A549 (cell line): ENCODE data around the gene UCP3. TPM values are rescaled to one million over a fixed set of nuclear protein-coding genes. Genes with fewer than 3 reads are reported as not detected.

Experiments
- ATAC-seq, 2 experiments: fragments of 200-7000 bp in 1 of 2; fragments of >200 bp in 1 of 2; cut with Nextera tagmentation in 1 of 2; cut with Tn5 transposase in 1 of 2; 3 replicates each; pipeline versions ENCODE4 v1.8.0 to v1.9.1; 2018 to 2020; ENCODE audit warnings: mild to moderate bottlenecking in 1 of 2, moderate library complexity in 1 of 2
- CTCF ChIA-PET: fragments of 300-600 bp; sonication (Branson Sonifier 250); formaldehyde crosslinking; extraction: SDS; loops from one replicate; lab custom pipeline; 2021; ENCODE audit warnings: antibody characterized with exemption, inconsistent platforms; lab: Yijun Ruan, JAX
- POLR2A ChIA-PET: fragments of 350-600 bp; formaldehyde crosslinking; extraction: SDS; loops from one replicate; lab custom pipeline; 2021; ENCODE audit warnings: antibody characterized with exemption, inconsistent platforms; lab: Yijun Ruan, JAX
- DNase-seq, 2 experiments: peaks; one replicate each; pipeline versions ENCODE4 v3.0.0 to v3.0.0-alpha.2; 2011 to 2016; ENCODE audit warnings: low read depth in 1 of 2, low spot score in 1 of 2
- FAIRE-seq: peaks from 2 replicates; lab custom pipeline; 2011; peaks lifted over from hg19 to GRCh38; lab: Jason Lieb, UNC
- H3K27ac ChIP-seq, 2 experiments: fragments of >200 bp; sonication (Bioruptor Twin); formaldehyde crosslinking; 3 replicates each; pipeline ENCODE4 v1.5.1; 2016 to 2017
- H3K4me1 ChIP-seq: fragments of >200 bp; sonication (Bioruptor Twin); formaldehyde crosslinking; 3 replicates; pipeline ENCODE4 v1.6.1; 2016
- H3K4me2 ChIP-seq: fragments of >200 bp; sonication (Bioruptor Twin); formaldehyde crosslinking; 3 replicates; pipeline ENCODE4 v1.6.1; 2016
- H3K4me3 ChIP-seq: fragments of >200 bp; sonication (Bioruptor Twin); formaldehyde crosslinking; 3 replicates; pipeline ENCODE4 v1.5.1; 2016
- H3K9me3 ChIP-seq: fragments of >200 bp; sonication (Bioruptor Twin); formaldehyde crosslinking; 3 replicates; pipeline ENCODE4 v1.6.1; 2016
- CBX8 ChIP-seq: fragments of 200-600 bp; sonication (generic); IDR thresholded peaks from 2 replicates; pipeline ENCODE4 v1.6.1; 2016
- EP300 ChIP-seq, 2 experiments: fragments of >200 bp; sonication (Bioruptor Twin); formaldehyde crosslinking; IDR thresholded peaks; 2 replicates in 1 of 2; 3 replicates in 1 of 2; pipeline ENCODE4 v1.6.1; 2016 to 2017
- ESRRA ChIP-seq: fragments of 150-350 bp; IDR thresholded peaks from 2 replicates; pipeline ENCODE4 v1.6.1; 2014; ENCODE audit warnings: mild to moderate bottlenecking, low read length, borderline replicate concordance
- FOSL2 ChIP-seq, 2 experiments: fragments of 450-650 bp in 1 of 2; fragments of >200 bp in 1 of 2; sonication (Bioruptor Twin) in 1 of 2; formaldehyde crosslinking; IDR thresholded peaks; 2 replicates each; pipeline versions ENCODE4 v1.5.0 to v1.6.1; 2016 to 2020; ENCODE audit warnings: mild to moderate bottlenecking in 1 of 2, moderate library complexity in 1 of 2
- FOXS1 ChIP-seq: fragments of 250-450 bp; sonication (Bioruptor Pico); IDR thresholded peaks from 2 replicates; pipeline ENCODE4 v1.5.0; 2020; ENCODE audit warnings: mild to moderate bottlenecking, moderate library complexity
- HOXB13 ChIP-seq: fragments of 250-450 bp; sonication (Bioruptor Pico); IDR thresholded peaks from 2 replicates; pipeline ENCODE4 v1.5.0; 2020; ENCODE audit warnings: low read depth, mild to moderate bottlenecking, moderate library complexity
- MAFK ChIP-seq: fragments of 450-650 bp; IDR thresholded peaks from 2 replicates; pipeline ENCODE4 v1.6.1; 2014; ENCODE audit not compliant: partially characterized antibody
- MYC ChIP-seq: IDR thresholded peaks from 2 replicates; pipeline ENCODE4 v1.6.1; 2012; ENCODE audit warnings: mild to moderate bottlenecking, inconsistent platforms, low read length, improper control_type of control experiment, borderline replicate concordance
- NFE2L2 ChIP-seq: fragments of 150-350 bp; conservative IDR thresholded peaks from 2 replicates; pipeline ENCODE4 v1.6.1; 2014; ENCODE audit warnings: low read length
- NR3C1 ChIP-seq: fragments of >200 bp; sonication (Bioruptor Twin); formaldehyde crosslinking; IDR thresholded peaks from 3 replicates; pipeline ENCODE4 v1.6.1; 2017
- POLR2AphosphoS2 ChIP-seq: conservative IDR thresholded peaks from 2 replicates; pipeline ENCODE4 v1.6.1; 2012; ENCODE audit warnings: low read length, improper control_type of control experiment, inconsistent platforms
- RFX5 ChIP-seq: fragments of 450-650 bp; IDR thresholded peaks from 2 replicates; pipeline ENCODE4 v1.7.1; 2014; ENCODE audit warnings: antibody characterized with exemption, mild to moderate bottlenecking, moderate library complexity
- SMC3 ChIP-seq: fragments of >200 bp; sonication (Bioruptor Twin); formaldehyde crosslinking; IDR thresholded peaks from 3 replicates; pipeline ENCODE4 v1.6.1; 2018; ENCODE audit warnings: inconsistent platforms
- SREBF2 ChIP-seq: fragments of 450-650 bp; IDR thresholded peaks from 2 replicates; pipeline ENCODE4 v1.6.1; 2014; ENCODE audit warnings: mild to moderate bottlenecking, moderate library complexity
- TP53 ChIP-seq: fragments of 250-450 bp; sonication (Bioruptor Pico); IDR thresholded peaks from 2 replicates; pipeline ENCODE4 v1.5.0; 2021; ENCODE audit warnings: mild to moderate bottlenecking, moderate library complexity
- ZFP36 ChIP-seq: fragments of 450-650 bp; IDR thresholded peaks from 2 replicates; pipeline ENCODE4 v1.6.1; 2014; ENCODE audit warnings: borderline replicate concordance; ENCODE audit not compliant: partially characterized antibody
- ZNF302 ChIP-seq: fragments of 250-450 bp; sonication (Bioruptor Pico); IDR thresholded peaks from 2 replicates; pipeline ENCODE4 v1.9.0; 2021; ENCODE audit warnings: inconsistent platforms, mild to moderate bottlenecking, moderate library complexity
- ZSCAN20 ChIP-seq: fragments of 250-450 bp; sonication (Bioruptor Pico); IDR thresholded peaks from 2 replicates; pipeline ENCODE4 v1.8.0; 2022; ENCODE audit warnings: mild to moderate bottlenecking, moderate library complexity
- WGBS: methylation state at CpG from one replicate; pipeline ENCODE4 v1.1.6; 2017; ENCODE audit errors: missing lambda C conversion rate; 5-methylcytosine and 5-hydroxymethylcytosine counted together
- polyA plus RNA-seq, 4 experiments: library from polyadenylated mRNA; depleted of rRNA in 3 of 4; stranded (reverse); fragments of >200 nt; fragmentation: RNase III in 1 of 4; extraction: RNeasy Plus Mini Kit Qiagen cat#74134 plus additional on column Dnase treatment in 1 of 4; gene quantifications; 2 replicates in 3 of 4; 3 replicates in 1 of 4; pipeline ENCODE4 v1.2.3, GENCODE V29; 2011 to 2017
- TF ChIP-seq, protein P1 (sequence below): IDR thresholded peaks from 2 replicates; pipeline ENCODE4 v1.6.1; 2012
- TF ChIP-seq, protein P2 (sequence below): fragments of 450-650 bp; IDR thresholded peaks from 2 replicates; pipeline ENCODE4 v1.6.1; 2014; ENCODE audit warnings: antibody characterized with exemption
- TF ChIP-seq, protein P3 (sequence below): fragments of >200 bp; sonication (Bioruptor Twin); formaldehyde crosslinking; IDR thresholded peaks from 3 replicates; pipeline ENCODE4 v1.5.1; 2016
- TF ChIP-seq, protein P4 (sequence below): fragments of 250-450 bp; sonication (Bioruptor Pico); IDR thresholded peaks from 2 replicates; pipeline ENCODE4 v1.5.0; 2020; ENCODE audit warnings: low read depth, mild to moderate bottlenecking, moderate library complexity
- TF ChIP-seq, protein P5 (sequence below): fragments of 200-600 bp; sonication (generic); IDR thresholded peaks from 2 replicates; pipeline ENCODE4 v1.6.1; 2016; ENCODE audit warnings: antibody characterized with exemption, mild to moderate bottlenecking, moderate library complexity
- TF ChIP-seq, protein P6 (sequence below): IDR thresholded peaks from 2 replicates; pipeline ENCODE4 v1.6.1; 2012

UCP3 gene
- polyA plus RNA-seq, 2 of the 4 experiments (the other 2 are of a cell fraction): 1.3 to 1.5 TPM

DNA sequence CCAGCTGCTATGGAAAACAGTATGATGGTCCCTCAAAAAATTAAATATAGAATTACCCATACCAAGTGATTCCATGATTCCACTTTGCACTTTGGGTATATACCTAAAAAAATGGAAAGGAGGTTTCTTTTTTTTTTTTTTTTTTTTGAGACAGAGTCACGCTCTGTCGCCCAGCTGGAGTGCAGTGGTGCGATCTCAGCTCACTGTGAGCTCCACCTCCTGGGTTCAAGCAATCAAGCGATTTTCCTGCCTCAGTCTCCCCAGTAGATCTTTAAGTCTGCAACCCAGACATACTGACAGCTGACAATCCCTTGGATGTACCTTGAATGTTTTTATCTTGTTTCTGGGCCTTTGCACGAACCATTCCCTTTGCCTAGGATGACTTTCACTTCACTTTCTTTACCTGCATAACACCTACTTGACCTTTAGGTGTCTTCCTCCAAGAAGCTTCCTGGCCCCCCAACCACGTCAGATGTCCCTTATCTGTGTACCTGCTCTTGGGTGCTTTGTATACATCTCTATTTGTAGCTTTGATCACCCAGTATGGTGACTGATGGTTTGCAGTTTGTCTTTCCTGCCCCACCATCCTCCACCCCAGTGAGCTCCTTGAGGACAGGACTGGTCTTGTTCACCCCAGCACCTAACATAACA, 11.6 kb downstream of the UCP3 start:
- CTCF ChIA-PET: interaction anchor here (0.6 to 1.4 kb wide), 3 partner anchors 11 to 161 kb away, joined by 3 read pairs; no protein-coding TSS in a partner anchor
- H3K4me3 ChIP-seq: no peak overlapping the region
- TF ChIP-seq, protein P1, sequence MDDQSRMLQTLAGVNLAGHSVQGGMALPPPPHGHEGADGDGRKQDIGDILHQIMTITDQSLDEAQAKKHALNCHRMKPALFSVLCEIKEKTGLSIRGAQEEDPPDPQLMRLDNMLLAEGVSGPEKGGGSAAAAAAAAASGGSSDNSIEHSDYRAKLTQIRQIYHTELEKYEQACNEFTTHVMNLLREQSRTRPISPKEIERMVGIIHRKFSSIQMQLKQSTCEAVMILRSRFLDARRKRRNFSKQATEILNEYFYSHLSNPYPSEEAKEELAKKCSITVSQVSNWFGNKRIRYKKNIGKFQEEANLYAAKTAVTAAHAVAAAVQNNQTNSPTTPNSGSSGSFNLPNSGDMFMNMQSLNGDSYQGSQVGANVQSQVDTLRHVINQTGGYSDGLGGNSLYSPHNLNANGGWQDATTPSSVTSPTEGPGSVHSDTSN: no peak
- no peak for TF ChIP-seq ZSCAN20
- TF ChIP-seq, protein P2, sequence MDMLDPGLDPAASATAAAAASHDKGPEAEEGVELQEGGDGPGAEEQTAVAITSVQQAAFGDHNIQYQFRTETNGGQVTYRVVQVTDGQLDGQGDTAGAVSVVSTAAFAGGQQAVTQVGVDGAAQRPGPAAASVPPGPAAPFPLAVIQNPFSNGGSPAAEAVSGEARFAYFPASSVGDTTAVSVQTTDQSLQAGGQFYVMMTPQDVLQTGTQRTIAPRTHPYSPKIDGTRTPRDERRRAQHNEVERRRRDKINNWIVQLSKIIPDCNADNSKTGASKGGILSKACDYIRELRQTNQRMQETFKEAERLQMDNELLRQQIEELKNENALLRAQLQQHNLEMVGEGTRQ: no peak
- no peak for TF ChIP-seq TP53 (CRISPR knock-in tag)
- no peak for TF ChIP-seq ZFP36
- TF ChIP-seq NR3C1: no peak
- TF ChIP-seq NFE2L2: no peak
- TF ChIP-seq CBX8: no peak
- no peak for TF ChIP-seq EP300 (IDR thresholded peaks at IDR 0.05)
- TF ChIP-seq SMC3: no peak
- TF ChIP-seq FOXS1 (CRISPR knock-in tag): no peak
- no peak for TF ChIP-seq MAFK
- TF ChIP-seq, protein P3, sequence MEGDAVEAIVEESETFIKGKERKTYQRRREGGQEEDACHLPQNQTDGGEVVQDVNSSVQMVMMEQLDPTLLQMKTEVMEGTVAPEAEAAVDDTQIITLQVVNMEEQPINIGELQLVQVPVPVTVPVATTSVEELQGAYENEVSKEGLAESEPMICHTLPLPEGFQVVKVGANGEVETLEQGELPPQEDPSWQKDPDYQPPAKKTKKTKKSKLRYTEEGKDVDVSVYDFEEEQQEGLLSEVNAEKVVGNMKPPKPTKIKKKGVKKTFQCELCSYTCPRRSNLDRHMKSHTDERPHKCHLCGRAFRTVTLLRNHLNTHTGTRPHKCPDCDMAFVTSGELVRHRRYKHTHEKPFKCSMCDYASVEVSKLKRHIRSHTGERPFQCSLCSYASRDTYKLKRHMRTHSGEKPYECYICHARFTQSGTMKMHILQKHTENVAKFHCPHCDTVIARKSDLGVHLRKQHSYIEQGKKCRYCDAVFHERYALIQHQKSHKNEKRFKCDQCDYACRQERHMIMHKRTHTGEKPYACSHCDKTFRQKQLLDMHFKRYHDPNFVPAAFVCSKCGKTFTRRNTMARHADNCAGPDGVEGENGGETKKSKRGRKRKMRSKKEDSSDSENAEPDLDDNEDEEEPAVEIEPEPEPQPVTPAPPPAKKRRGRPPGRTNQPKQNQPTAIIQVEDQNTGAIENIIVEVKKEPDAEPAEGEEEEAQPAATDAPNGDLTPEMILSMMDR: no peak
- no peak for TF ChIP-seq POLR2AphosphoS2
- TF ChIP-seq ZNF302 (CRISPR knock-in tag): no peak
- TF ChIP-seq, all 56 proteins: peak for 0
- POLR2A ChIA-PET: interaction anchor here (1.4 kb wide), 1 partner anchor 15 kb away, joined by 4 read pairs; the partner anchor contains the start of gene UCP2
- Histone ChIP-seq H3K4me1 (no peaks in the 10 kb centered on the region), H3K27ac (no peak overlapping the region), H3K9me3 (no peaks in the 10 kb centered on the region), H3K4me2 (no peak overlapping the region)
- WGBS: 80% methylated on average over 6 of the region's 6 CpGs
- DNase-seq (no peak), FAIRE-seq (no peak), ATAC-seq (no peak)

DNA sequence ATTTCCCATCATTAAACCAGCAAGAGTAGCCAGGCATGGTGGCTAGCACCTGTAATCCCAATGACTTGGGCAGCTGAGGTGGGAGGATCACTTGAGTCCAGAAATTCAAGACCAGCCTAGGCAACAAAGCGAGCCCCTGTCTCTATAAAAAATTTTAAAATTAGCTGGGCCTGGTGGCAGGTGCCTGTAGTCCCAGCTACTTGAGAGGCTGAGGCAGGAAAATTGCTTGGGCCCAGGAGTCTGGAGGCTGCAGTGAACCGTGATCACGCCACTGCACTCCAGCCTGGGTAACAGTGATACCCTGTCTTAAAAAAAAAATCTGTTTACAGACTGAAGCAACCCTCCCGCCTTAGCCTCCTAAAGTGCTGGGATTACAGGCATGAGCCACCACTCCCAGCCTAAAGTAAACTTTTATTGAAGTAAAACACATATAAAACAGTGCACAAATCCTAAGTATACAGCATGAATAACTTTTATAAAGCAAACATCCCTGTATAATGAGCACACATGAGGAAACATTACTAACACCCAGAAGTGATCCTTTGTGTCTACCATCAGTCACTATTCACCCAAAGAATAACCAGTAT, 12.6 kb downstream of the UCP3 start:
- Histone ChIP-seq H3K4me2 (no peak overlapping the region), H3K4me3 (no peak overlapping the region), H3K27ac (no peak overlapping the region), H3K4me1 (no peaks in the 10 kb centered on the region), H3K9me3 (no peaks in the 10 kb centered on the region)
- TF ChIP-seq SREBF2 (no peak), ZFP36 (no peak), ESRRA (no peak), CBX8 (no peak), HOXB13 (no peak), MYC (no peak), FOSL2 (IDR thresholded peaks at IDR 0.05) (no peak), FOSL2 (CRISPR knock-in tag; IDR thresholded peaks at IDR 0.05) (no peak), SMC3 (no peak), RFX5 (no peak)
- TF ChIP-seq, protein P4, sequence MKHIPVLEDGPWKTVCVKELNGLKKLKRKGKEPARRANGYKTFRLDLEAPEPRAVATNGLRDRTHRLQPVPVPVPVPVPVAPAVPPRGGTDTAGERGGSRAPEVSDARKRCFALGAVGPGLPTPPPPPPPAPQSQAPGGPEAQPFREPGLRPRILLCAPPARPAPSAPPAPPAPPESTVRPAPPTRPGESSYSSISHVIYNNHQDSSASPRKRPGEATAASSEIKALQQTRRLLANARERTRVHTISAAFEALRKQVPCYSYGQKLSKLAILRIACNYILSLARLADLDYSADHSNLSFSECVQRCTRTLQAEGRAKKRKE (CRISPR knock-in tag): no peak
- TF ChIP-seq, protein P5, sequence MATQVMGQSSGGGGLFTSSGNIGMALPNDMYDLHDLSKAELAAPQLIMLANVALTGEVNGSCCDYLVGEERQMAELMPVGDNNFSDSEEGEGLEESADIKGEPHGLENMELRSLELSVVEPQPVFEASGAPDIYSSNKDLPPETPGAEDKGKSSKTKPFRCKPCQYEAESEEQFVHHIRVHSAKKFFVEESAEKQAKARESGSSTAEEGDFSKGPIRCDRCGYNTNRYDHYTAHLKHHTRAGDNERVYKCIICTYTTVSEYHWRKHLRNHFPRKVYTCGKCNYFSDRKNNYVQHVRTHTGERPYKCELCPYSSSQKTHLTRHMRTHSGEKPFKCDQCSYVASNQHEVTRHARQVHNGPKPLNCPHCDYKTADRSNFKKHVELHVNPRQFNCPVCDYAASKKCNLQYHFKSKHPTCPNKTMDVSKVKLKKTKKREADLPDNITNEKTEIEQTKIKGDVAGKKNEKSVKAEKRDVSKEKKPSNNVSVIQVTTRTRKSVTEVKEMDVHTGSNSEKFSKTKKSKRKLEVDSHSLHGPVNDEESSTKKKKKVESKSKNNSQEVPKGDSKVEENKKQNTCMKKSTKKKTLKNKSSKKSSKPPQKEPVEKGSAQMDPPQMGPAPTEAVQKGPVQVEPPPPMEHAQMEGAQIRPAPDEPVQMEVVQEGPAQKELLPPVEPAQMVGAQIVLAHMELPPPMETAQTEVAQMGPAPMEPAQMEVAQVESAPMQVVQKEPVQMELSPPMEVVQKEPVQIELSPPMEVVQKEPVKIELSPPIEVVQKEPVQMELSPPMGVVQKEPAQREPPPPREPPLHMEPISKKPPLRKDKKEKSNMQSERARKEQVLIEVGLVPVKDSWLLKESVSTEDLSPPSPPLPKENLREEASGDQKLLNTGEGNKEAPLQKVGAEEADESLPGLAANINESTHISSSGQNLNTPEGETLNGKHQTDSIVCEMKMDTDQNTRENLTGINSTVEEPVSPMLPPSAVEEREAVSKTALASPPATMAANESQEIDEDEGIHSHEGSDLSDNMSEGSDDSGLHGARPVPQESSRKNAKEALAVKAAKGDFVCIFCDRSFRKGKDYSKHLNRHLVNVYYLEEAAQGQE: no peak
- TF ChIP-seq, protein P6, sequence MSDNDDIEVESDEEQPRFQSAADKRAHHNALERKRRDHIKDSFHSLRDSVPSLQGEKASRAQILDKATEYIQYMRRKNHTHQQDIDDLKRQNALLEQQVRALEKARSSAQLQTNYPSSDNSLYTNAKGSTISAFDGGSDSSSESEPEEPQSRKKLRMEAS: no peak
- ChIA-PET CTCF (interaction anchor here (0.5 kb wide), 1 partner anchor 1118 kb away, joined by 3 read pairs; no protein-coding TSS in a partner anchor), POLR2A (no interaction called here)
- ATAC-seq (no peak; a peak in 1 of 6 replicates), FAIRE-seq (no peak), DNase-seq (no peak)
- 73% methylated on average over 4 of the region's 4 CpGs for WGBS
